ENCODE data around the gene TAS2R46. TPM values are rescaled to one million over a fixed set of nuclear protein-coding genes. Genes with fewer than 3 reads are reported as not detected.
"Not testable (repeated sequence)": the region's sequence is repeated elsewhere in the genome, so short reads cannot be mapped to it uniquely, and the experiment has no call there.

Gene TAS2R46
- total RNA-seq, 1 experiment from 2014 or later = 0.46 TPM

- H3K27me3 ChIP-seq (ENCODE audit: control insufficient read depth, insufficient read depth, low read length) = no peaks in the 10 kb centered on the region
- ATAC-seq (no peak), DNase-seq (ENCODE audit: low read depth, low spot score) (no peak)
- no peak overlapping the region for H3K4me3 ChIP-seq (ENCODE audit: low read depth in 2 of 2, low read length in 2 of 2)
- in situ Hi-C loops (cut with HindIII; ENCODE audit: low pct_unique_long_range_greater_than_20kb, low sequenced_read_pairs) (no loop called here), intact Hi-C loops (cut with micrococcal nuclease; ENCODE audit: unreplicated experiment) (no loop called here)
- CTCF ChIA-PET = no interaction called here
- no TSS peak for BruUV-seq (replicated peaks)
- H3K36me3 ChIP-seq (ENCODE audit: control insufficient read depth, insufficient read depth, low read length) = no peaks in the 10 kb centered on the region
- H3K9me3 ChIP-seq (ENCODE audit: control insufficient read depth, insufficient read depth, low read depth, low read length) = no peaks in the 10 kb centered on the region
- TF ChIP-seq SIN3A (IDR thresholded peaks at IDR 0.05; ENCODE audit: borderline replicate concordance, insufficient read depth, low read depth, low read length) = no peak
- TF ChIP-seq TCF7L2 (IDR thresholded peaks at IDR 0.05; ENCODE audit: low read depth, low read length) = no peak
- TF ChIP-seq POLR2AphosphoS5 (IDR thresholded peaks at IDR 0.05; ENCODE audit: low read depth, low read length) = no peak
- TF ChIP-seq REST (IDR thresholded peaks at IDR 0.05; ENCODE audit: insufficient read depth in 1 of 2, low read depth in 2 of 2, low read length in 1 of 2) = no peak
- no peak for TF ChIP-seq CTCF (IDR thresholded peaks at IDR 0.05)
- H3K27ac ChIP-seq (ENCODE audit: low read length) = no peak overlapping the region
- POLR2A ChIA-PET = no interaction called here
- no peaks in the 10 kb centered on the region for H3K4me1 ChIP-seq (ENCODE audit: control insufficient read depth, insufficient read depth, low read length)
Observed at GRCh38 chr12:11040162-11040561, 21.9 kb downstream of the TAS2R46 start.

- intact Hi-C loops (cut with micrococcal nuclease; ENCODE audit: unreplicated experiment) (loop anchor here (1.0 to 10.0 kb wide), 3 partner anchors 27 to 116 kb away; no protein-coding TSS in a partner anchor), in situ Hi-C loops (cut with HindIII; ENCODE audit: low pct_unique_long_range_greater_than_20kb, low sequenced_read_pairs) (no loop called here)
- no peak for ATAC-seq
- Histone ChIP-seq H3K36me3 (ENCODE audit: control insufficient read depth, insufficient read depth, low read length) (no peaks in the 10 kb centered on the region), H3K27me3 (ENCODE audit: control insufficient read depth, insufficient read depth, low read length) (no peaks in the 10 kb centered on the region), H3K27ac (ENCODE audit: low read length) (no peak overlapping the region), H3K4me1 (ENCODE audit: control insufficient read depth, insufficient read depth, low read length) (no peaks in the 10 kb centered on the region), H3K4me3 (ENCODE audit: low read depth in 2 of 2, low read length in 2 of 2) (no peak overlapping the region), H3K9me3 (ENCODE audit: control insufficient read depth, insufficient read depth, low read depth, low read length) (no peaks in the 10 kb centered on the region)
- BruUV-seq (replicated peaks) = TSS peak; percentile 43
- POLR2A ChIA-PET = no interaction called here
- CTCF ChIA-PET = no interaction called here
- DNase-seq (ENCODE audit: low read depth, low spot score) = no peak
- TF ChIP-seq CTCF (IDR thresholded peaks at IDR 0.05) (no peak), SIN3A (IDR thresholded peaks at IDR 0.05; ENCODE audit: borderline replicate concordance, insufficient read depth, low read depth, low read length) (no peak), POLR2AphosphoS5 (IDR thresholded peaks at IDR 0.05; ENCODE audit: low read depth, low read length) (no peak), REST (IDR thresholded peaks at IDR 0.05; ENCODE audit: insufficient read depth in 1 of 2, low read depth in 2 of 2, low read length in 1 of 2) (no peak), TCF7L2 (IDR thresholded peaks at IDR 0.05; ENCODE audit: low read depth, low read length) (no peak)
Observed at GRCh38 chr12:11039171-11039570, 22.9 kb downstream of the TAS2R46 start.

- CTCF ChIA-PET; ATAC-seq; POLR2A ChIA-PET; in situ Hi-C loops (cut with HindIII; ENCODE audit: low pct_unique_long_range_greater_than_20kb, low sequenced_read_pairs); H3K9me3 ChIP-seq (ENCODE audit: control insufficient read depth, insufficient read depth, low read depth, low read length); H3K4me1 ChIP-seq (ENCODE audit: control insufficient read depth, insufficient read depth, low read length); H3K27ac ChIP-seq (ENCODE audit: low read length); H3K27me3 ChIP-seq (ENCODE audit: control insufficient read depth, insufficient read depth, low read length); DNase-seq (ENCODE audit: low read depth, low spot score); H3K36me3 ChIP-seq (ENCODE audit: control insufficient read depth, insufficient read depth, low read length); BruUV-seq (replicated peaks); H3K4me3 ChIP-seq (ENCODE audit: low read depth in 2 of 2, low read length in 2 of 2): not testable (repeated sequence)
- intact Hi-C loops (cut with micrococcal nuclease; ENCODE audit: unreplicated experiment) = loop anchor here (10.0 kb wide), 1 partner anchor 121 kb away; no protein-coding TSS in a partner anchor
Observed at GRCh38 chr12:11033959-11034358, 28.1 kb downstream of the TAS2R46 start.
